ENCODE measurements around the gene ALDH1L2. TPM values are rescaled to one million over a fixed set of nuclear protein-coding genes. Genes with fewer than 3 reads are reported as not detected.

ALDH1L2 gene
- total and polyA plus RNA-seq, 9 of the 15 experiments (the other 6 are each of a cell fraction or from before 2014, with no cell fraction given) = 1.1 to 9.9 (median 3.8) TPM

- peak; percentile 90; the same call in 1 of the 2 replicates for TF ChIP-seq ATF6 (CRISPR knock-in tag; IDR thresholded peaks at IDR 0.05)
- no peak for TF ChIP-seq LCOR (CRISPR knock-in tag; IDR thresholded peaks at IDR 0.05)
- peak; percentile 89 for TF ChIP-seq CREM (IDR thresholded peaks at IDR 0.05; ENCODE audit: low read depth)
- TF ChIP-seq SIN3A (IDR thresholded peaks at IDR 0.05; ENCODE audit: borderline replicate concordance in 2 of 2, control insufficient read depth in 1 of 2, low read depth in 2 of 2, low read length in 2 of 2) = peak in 1 of 2 experiments; percentile 73; a peak in 1 of 4 replicates
- TF ChIP-seq TCF7L2 (IDR thresholded peaks at IDR 0.05; ENCODE audit: low read depth, low read length) = no peak
- no peak for TF ChIP-seq ZNF398 (CRISPR knock-in tag; IDR thresholded peaks at IDR 0.05)
- TF ChIP-seq ZBTB43 (CRISPR knock-in tag; IDR thresholded peaks at IDR 0.05) = peak; percentile 78; the same call in 1 of the 2 replicates
- TF ChIP-seq NKRF (IDR thresholded peaks at IDR 0.05; ENCODE audit: borderline replicate concordance) = peak; percentile 51
- TF ChIP-seq MYNN (IDR thresholded peaks at IDR 0.05) = peak; percentile 11; the same call in 1 of the 2 replicates
- no peak for TF ChIP-seq MYNN (CRISPR knock-in tag; IDR thresholded peaks at IDR 0.05)
- peak; percentile 20 for TF ChIP-seq SMAD1 (IDR thresholded peaks at IDR 0.05; ENCODE audit: low read depth, low read length, partially characterized antibody)
- TF ChIP-seq MAZ (CRISPR knock-in tag; conservative IDR thresholded peaks at IDR 0.05 in 1 of 2, IDR thresholded peaks at IDR 0.05 in 1 of 2) = peak; percentile 88 to 93
- 0 out of 4 replicates have a peak, but pooled peaks of 1 of the 2 experiments have one; percentile 51 for TF ChIP-seq ZNF639 (CRISPR knock-in tag; conservative IDR thresholded peaks at IDR 0.05 in 1 of 2, IDR thresholded peaks at IDR 0.05 in 1 of 2)
- 0 out of 4 replicates have a peak, but pooled peaks of 1 of the 2 experiments have one; percentile 7 for TF ChIP-seq TRIM24 (IDR thresholded peaks at IDR 0.05)
Observed at GRCh38 chr12:105107494-105108371, 23.5 kb upstream of the ALDH1L2 start, which contains the start of gene WASHC4 (continued).

Measured in K562 (cell line).